NT2/D1 (cell line): ENCODE data around the gene MIXL1.

Experiments
- SUZ12 ChIP-seq: IDR thresholded peaks from 2 replicates; pipeline ENCODE4 v1.6.1; 2011; ENCODE audit not compliant: insufficient read length, insufficient read depth; ENCODE audit errors: extremely low read depth
- YY1 ChIP-seq: IDR thresholded peaks from 2 replicates; pipeline ENCODE4 v1.6.1; 2011; ENCODE audit not compliant: insufficient read length, insufficient read depth
- ZNF274 ChIP-seq: IDR thresholded peaks from 2 replicates; pipeline ENCODE4 v1.6.1; 2011; ENCODE audit warnings: mild to moderate bottlenecking, low read depth, low read length

- TF ChIP-seq YY1: no peak
- TF ChIP-seq ZNF274: no peak
- no peak for TF ChIP-seq SUZ12
These were observed 20.2 kb upstream of the MIXL1 start for GRCh38 chr1:226203240-226203639.
